ENCODE measurements around the gene SMPD3. TPM values are rescaled to one million over a fixed set of nuclear protein-coding genes. Genes with fewer than 3 reads are reported as not detected.

The SMPD3 gene
- total and polyA plus RNA-seq, 9 of the 15 experiments (the other 6 are each of a cell fraction or from before 2014, with no cell fraction given) = 0.03 to 1.2 (median 0.18) TPM

- CTCF ChIA-PET (ENCODE audit: low intra/inter-chr PET ratio) = interaction anchor here (0.8 kb wide), 1 partner anchor 124 kb away, joined by 3 read pairs; no protein-coding TSS in a partner anchor
- Histone ChIP-seq H3K9me3 (replicated peaks; ENCODE audit: control insufficient read depth, insufficient read depth, low read depth, low read length) (no peaks in the 10 kb centered on the region), H3K27me3 (ENCODE audit: control insufficient read depth in 2 of 2, insufficient read depth in 2 of 2, low read length in 2 of 2) (peaks cover under 1 to 6% of the 10 kb centered on the region in 2 experiments; a peak in 2 of 5 replicates), H4K20me1 (replicated peaks; ENCODE audit: control insufficient read depth, insufficient read depth, low read length) (no peaks in the 10 kb centered on the region), H3K36me3 (ENCODE audit: control insufficient read depth, insufficient read depth, low read length) (no peaks in the 10 kb centered on the region), H3K9me1 (ENCODE audit: control insufficient read depth, insufficient read depth, low read length) (peaks cover 3% of the 10 kb centered on the region), H3K79me2 (ENCODE audit: control insufficient read depth, insufficient read depth, low read length) (no peaks in the 10 kb centered on the region), H3K27ac (ENCODE audit: extremely low read depth, low read depth, low read length) (no peak overlapping the region), H3K4me1 (replicated peaks in 1 of 2; ENCODE audit: control insufficient read depth in 2 of 2, insufficient read depth in 2 of 2, low read length in 2 of 2) (peaks cover 10 to 13% of the 10 kb centered on the region in 2 experiments; a peak in 4 of 5 replicates), H3K4me3 (no peak overlapping the region), H3K9ac (ENCODE audit: insufficient read depth in 1 of 2, low read depth in 2 of 2, low read length in 2 of 2) (no peak overlapping the region), H2AFZ (ENCODE audit: low read depth, low read length) (no peak overlapping the region), H3K4me2 (ENCODE audit: insufficient read depth, low read length) (no peak overlapping the region)
- POLR2A ChIA-PET = interaction anchor here (0.7 kb wide), 1 partner anchor 49 kb away, joined by 7 read pairs; no protein-coding TSS in a partner anchor
- DNase-seq (ENCODE audit: extremely low read depth in 1 of 4, low spot score in 3 of 4) = no peak
- intact Hi-C loops (cut with micrococcal nuclease) = no loop called here
- in situ Hi-C loops (cut with MboI) = no loop called here
- ATAC-seq = no peak
- TF ChIP-seq MAZ (CRISPR knock-in tag; conservative IDR thresholded peaks at IDR 0.05 in 1 of 2, IDR thresholded peaks at IDR 0.05 in 1 of 2) = no peak
- TF ChIP-seq PRDM10 (IDR thresholded peaks at IDR 0.05; ENCODE audit: partially characterized antibody) = no peak
- no peak for TF ChIP-seq FOXJ2 (tag; IDR thresholded peaks at IDR 0.05)
- no peak for TF ChIP-seq ZNF57 (CRISPR knock-in tag; IDR thresholded peaks at IDR 0.05)
- no peak for TF ChIP-seq WHSC1 (IDR thresholded peaks at IDR 0.05; ENCODE audit: low read length)
- no peak for TF ChIP-seq PATZ1 (CRISPR knock-in tag; IDR thresholded peaks at IDR 0.05; ENCODE audit: borderline replicate concordance)
- TF ChIP-seq MBD1 (CRISPR knock-in tag; IDR thresholded peaks at IDR 0.05) = no peak
- no peak for TF ChIP-seq KDM4B (IDR thresholded peaks at IDR 0.05; ENCODE audit: borderline replicate concordance in 2 of 2, low read depth in 1 of 2)
- TF ChIP-seq BRD4 (IDR thresholded peaks at IDR 0.05) = no peak
- no peak for TF ChIP-seq KDM5B (IDR thresholded peaks at IDR 0.05; ENCODE audit: insufficient replicate concordance, low read depth, low read length)
- TF ChIP-seq NFYB (IDR thresholded peaks at IDR 0.05; ENCODE audit: extremely low read depth, insufficient read length) = no peak
- no peak for TF ChIP-seq TCFL5 (CRISPR knock-in tag; conservative IDR thresholded peaks at IDR 0.05)
- no peak for TF ChIP-seq PRPF4 (IDR thresholded peaks at IDR 0.05; ENCODE audit: insufficient read depth, low read depth, low read length, poor library complexity, severe bottlenecking)
- TF ChIP-seq NCOA1 (IDR thresholded peaks at IDR 0.05; ENCODE audit: low read depth) = no peak
- no peak for TF ChIP-seq SUPT5H (IDR thresholded peaks at IDR 0.05)
- WGBS (ENCODE audit: insufficient coverage, low coverage, missing lambda C conversion rate) = under 1% methylated on average over 6 of the region's 6 CpGs
- FAIRE-seq = no peak
- no TSS peak for BruUV-seq (replicated peaks)
These were observed 62.9 kb downstream of the SMPD3 start for GRCh38 chr16:68385371-68385770.
